Tibial nerve (tissue), 4 donors: ENCODE results near the gene SPTBN5. TPM values are rescaled to one million over a fixed set of nuclear protein-coding genes. Genes with fewer than 3 reads are reported as not detected.

Source experiments
- DNase-seq, 2 donors: peaks; one replicate each; pipeline ENCODE4 v3.0.0-alpha.2; 2019; ENCODE audit warnings: low spot score in 2 of 2
- H3K27ac ChIP-seq, 4 donors: fragments of 200-600 bp; sonication (generic) in 3 of 4; one replicate each; pipeline ENCODE4 v1.5.1; 2017 to 2019; ENCODE audit warnings: mild to moderate bottlenecking in 1 of 4
- H3K27me3 ChIP-seq, 2 donors: fragments of 200-600 bp; sonication (generic) in 1 of 2; one replicate each; pipeline versions ENCODE4 v1.5.1 to v1.6.0; 2017 to 2019
- H3K36me3 ChIP-seq, 3 donors: fragments of 200-600 bp; sonication (generic); one replicate each; pipeline ENCODE4 v1.5.1; 2018 to 2019
- H3K4me1 ChIP-seq, 4 donors: fragments of 200-600 bp; sonication (generic) in 3 of 4; one replicate each; pipeline ENCODE4 v1.5.1; 2017 to 2019
- H3K4me3 ChIP-seq, 4 donors: fragments of 200-600 bp; sonication (generic) in 3 of 4; one replicate each; pipeline ENCODE4 v1.5.1; 2017 to 2019; ENCODE audit warnings: mild to moderate bottlenecking in 1 of 4, moderate library complexity in 1 of 4
- H3K9me3 ChIP-seq, 4 donors: fragments of 200-600 bp; sonication (generic) in 3 of 4; one replicate each; pipeline ENCODE4 v1.5.1; 2017 to 2019
- EP300 ChIP-seq, 2 donors: sonication (generic); formaldehyde crosslinking; IDR thresholded peaks; one replicate each; pipeline ENCODE4 v1.6.1; 2017; ENCODE audit warnings: antibody characterized with exemption in 2 of 2, mild to moderate bottlenecking in 1 of 2
- POLR2A ChIP-seq, 2 donors: fragments of 450-650 bp; IDR thresholded peaks; one replicate each; pipeline ENCODE4 v1.6.1; 2017; ENCODE audit warnings: antibody characterized with exemption in 2 of 2, mild to moderate bottlenecking in 2 of 2, moderate library complexity in 2 of 2
- WGBS, 2 donors: methylation state at CpG; one replicate each; pipeline ENCODE4 v1.1.5; 2018; 5-methylcytosine and 5-hydroxymethylcytosine counted together
- total RNA-seq, 4 donors: library from RNA; depleted of rRNA; stranded (reverse); fragments of >200 nt; gene quantifications; one replicate each; pipeline ENCODE4 v1.1.0, GENCODE V29; 2016
- TF ChIP-seq, protein P1 (sequence below), 5 experiments: fragments of 200-600 bp in 3 of 5; fragments of 450-650 bp in 2 of 5; sonication (generic) in 3 of 5; IDR thresholded peaks; one replicate each; pipeline ENCODE4 v1.5.1; 2016 to 2019; ENCODE audit warnings: antibody characterized with exemption in 5 of 5, mild to moderate bottlenecking in 3 of 5, moderate library complexity in 2 of 5

Gene SPTBN5
- total RNA-seq, 4 donors from 2014 or later = 16.5 to 34.5 (median 19.9) TPM

DNA sequence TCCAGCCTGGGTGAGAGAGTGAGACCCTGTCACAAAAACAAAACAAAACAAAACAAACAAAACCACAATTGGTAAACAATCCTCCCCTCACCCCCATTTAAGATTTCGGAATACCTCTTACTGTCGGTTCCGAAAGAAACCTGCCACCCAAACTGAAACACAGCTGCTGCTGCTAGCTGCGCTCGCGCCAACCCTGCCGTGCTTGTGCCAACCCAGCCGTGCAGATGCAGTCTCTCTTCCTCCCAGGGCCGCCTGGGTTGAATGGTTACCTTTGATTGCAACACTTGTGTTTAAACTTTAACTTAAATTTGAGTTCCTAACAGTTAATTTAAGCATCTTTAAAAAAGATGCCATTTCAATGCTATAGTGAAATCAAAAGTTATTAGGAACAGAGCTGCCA lies 28.5 kb upstream of the SPTBN5 start:
- whole genome bisulfite sequencing, 2 donors = 89 to 93% methylated on average over 9 of the region's 9 CpGs
- Histone ChIP-seq H3K36me3 (peaks cover 0 to 20% (median 0%) of the 10 kb centered on the region in 3 donors), H3K4me3 (no peak overlapping the region), H3K27me3 (no peaks in the 10 kb centered on the region), H3K27ac (peak overlapping the region in 1 of 4 donors; percentile 5), H3K4me1 (peaks cover 0 to 67% (median 44%) of the 10 kb centered on the region in 4 donors), H3K9me3 (no peaks in the 10 kb centered on the region)
- TF ChIP-seq, protein P1, sequence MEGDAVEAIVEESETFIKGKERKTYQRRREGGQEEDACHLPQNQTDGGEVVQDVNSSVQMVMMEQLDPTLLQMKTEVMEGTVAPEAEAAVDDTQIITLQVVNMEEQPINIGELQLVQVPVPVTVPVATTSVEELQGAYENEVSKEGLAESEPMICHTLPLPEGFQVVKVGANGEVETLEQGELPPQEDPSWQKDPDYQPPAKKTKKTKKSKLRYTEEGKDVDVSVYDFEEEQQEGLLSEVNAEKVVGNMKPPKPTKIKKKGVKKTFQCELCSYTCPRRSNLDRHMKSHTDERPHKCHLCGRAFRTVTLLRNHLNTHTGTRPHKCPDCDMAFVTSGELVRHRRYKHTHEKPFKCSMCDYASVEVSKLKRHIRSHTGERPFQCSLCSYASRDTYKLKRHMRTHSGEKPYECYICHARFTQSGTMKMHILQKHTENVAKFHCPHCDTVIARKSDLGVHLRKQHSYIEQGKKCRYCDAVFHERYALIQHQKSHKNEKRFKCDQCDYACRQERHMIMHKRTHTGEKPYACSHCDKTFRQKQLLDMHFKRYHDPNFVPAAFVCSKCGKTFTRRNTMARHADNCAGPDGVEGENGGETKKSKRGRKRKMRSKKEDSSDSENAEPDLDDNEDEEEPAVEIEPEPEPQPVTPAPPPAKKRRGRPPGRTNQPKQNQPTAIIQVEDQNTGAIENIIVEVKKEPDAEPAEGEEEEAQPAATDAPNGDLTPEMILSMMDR (IDR thresholded peaks at IDR 0.05) = no peak
- TF ChIP-seq EP300 (IDR thresholded peaks at IDR 0.05) (no peak), POLR2A (IDR thresholded peaks at IDR 0.05) (no peak)
- DNase-seq = no peak

DNA sequence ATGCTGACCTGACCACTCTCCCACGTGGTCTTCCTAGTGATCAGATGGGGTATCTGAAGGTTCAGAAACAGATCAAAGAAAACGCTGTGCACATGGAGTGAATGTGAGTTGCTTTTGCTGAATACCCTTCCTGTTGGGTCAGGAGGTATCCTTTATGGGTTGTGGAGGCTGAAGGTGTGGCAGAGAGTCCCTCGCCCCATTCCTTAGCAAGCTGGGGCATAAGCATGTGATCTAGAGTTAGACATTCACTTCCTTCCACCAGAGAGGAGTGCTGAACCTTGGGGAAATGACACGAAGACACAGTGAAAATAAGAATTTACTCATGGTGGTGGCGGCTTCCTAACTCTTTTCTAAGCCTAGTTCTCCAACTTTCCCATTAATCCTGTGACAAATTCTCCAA lies 27.8 kb upstream of the SPTBN5 start:
- peaks cover 0 to 68% (median 46%) of the 10 kb centered on the region in 4 donors for H3K4me1 ChIP-seq
- peak overlapping the region in 2 of 4 donors; percentile 24 to 51 for H3K27ac ChIP-seq
- 75 to 91% methylated on average over 5 of the region's 5 CpGs for WGBS, 2 donors
- no peak for DNase-seq
- H3K36me3 ChIP-seq = peaks cover 0 to 20% (median 0%) of the 10 kb centered on the region in 3 donors
- no peak overlapping the region for H3K4me3 ChIP-seq
- TF ChIP-seq, protein P1 (IDR thresholded peaks at IDR 0.05) = no peak
- TF ChIP-seq EP300 (IDR thresholded peaks at IDR 0.05) = no peak
- TF ChIP-seq POLR2A (IDR thresholded peaks at IDR 0.05) = no peak
- H3K9me3 ChIP-seq = no peaks in the 10 kb centered on the region
- no peaks in the 10 kb centered on the region for H3K27me3 ChIP-seq

DNA sequence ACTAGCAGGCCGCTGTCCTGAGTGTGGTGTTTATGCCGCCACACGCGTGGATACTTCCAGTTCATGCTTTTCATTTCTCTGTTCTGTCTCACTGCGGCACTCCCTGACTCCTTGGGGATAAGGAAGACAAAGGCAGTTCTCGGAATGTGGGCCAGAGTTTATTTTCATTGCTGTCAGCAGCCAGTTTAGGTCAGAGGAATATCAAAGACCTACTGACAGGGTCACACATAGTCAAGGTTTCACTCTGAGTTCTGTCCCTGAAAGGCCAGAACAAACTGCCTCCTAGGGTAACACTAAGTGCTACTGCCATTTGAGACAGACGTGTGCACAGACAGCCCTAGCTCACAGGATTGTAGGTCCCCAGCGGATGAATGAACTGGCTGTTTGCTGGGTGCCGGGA lies 27.3 kb upstream of the SPTBN5 start:
- Histone ChIP-seq H3K9me3 (no peaks in the 10 kb centered on the region), H3K4me3 (no peak overlapping the region), H3K27me3 (no peaks in the 10 kb centered on the region), H3K36me3 (peaks cover 0 to 20% (median 0%) of the 10 kb centered on the region in 3 donors), H3K4me1 (peaks cover 0 to 68% (median 45%) of the 10 kb centered on the region in 4 donors), H3K27ac (peak overlapping the region in 2 of 4 donors; percentile 24 to 51)
- DNase-seq = no peak
- WGBS, 2 donors = 35 to 44% methylated on average over 9 of the region's 9 CpGs
- TF ChIP-seq POLR2A (IDR thresholded peaks at IDR 0.05) = no peak
- TF ChIP-seq, protein P1 (IDR thresholded peaks at IDR 0.05) = no peak
- no peak for TF ChIP-seq EP300 (IDR thresholded peaks at IDR 0.05)

DNA sequence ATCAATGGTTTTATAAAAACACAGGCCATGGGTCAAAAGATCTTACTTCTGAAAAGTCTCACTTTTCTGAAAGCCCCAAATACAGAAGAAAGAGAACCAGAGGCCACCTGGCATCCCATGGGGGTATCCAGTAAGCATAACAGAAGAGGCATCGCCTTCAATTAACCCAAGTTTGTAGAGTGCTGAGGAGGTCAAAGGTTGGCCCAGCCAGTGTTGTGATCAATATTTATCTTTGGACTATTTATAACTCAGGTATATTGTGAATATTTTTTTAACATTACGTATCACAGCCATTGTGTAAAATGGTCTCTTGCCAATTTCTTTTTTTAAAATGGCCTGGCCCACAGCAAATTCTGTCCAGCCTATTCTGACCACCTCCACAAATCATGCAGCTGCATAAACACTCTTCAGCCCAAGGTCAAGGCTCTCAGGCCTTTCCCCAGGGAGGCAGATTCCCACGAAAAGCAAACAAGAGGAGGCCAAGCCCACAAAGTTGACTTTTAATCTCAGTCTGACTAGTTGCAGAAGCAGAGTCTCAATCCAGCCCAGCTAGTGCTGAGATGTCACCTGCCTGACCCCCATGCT lies 26.2 kb upstream of the SPTBN5 start:
- peak; percentile 52 to 63 for DNase-seq
- 44% methylated on average over 3 of the region's 3 CpGs for WGBS, 2 donors

DNA sequence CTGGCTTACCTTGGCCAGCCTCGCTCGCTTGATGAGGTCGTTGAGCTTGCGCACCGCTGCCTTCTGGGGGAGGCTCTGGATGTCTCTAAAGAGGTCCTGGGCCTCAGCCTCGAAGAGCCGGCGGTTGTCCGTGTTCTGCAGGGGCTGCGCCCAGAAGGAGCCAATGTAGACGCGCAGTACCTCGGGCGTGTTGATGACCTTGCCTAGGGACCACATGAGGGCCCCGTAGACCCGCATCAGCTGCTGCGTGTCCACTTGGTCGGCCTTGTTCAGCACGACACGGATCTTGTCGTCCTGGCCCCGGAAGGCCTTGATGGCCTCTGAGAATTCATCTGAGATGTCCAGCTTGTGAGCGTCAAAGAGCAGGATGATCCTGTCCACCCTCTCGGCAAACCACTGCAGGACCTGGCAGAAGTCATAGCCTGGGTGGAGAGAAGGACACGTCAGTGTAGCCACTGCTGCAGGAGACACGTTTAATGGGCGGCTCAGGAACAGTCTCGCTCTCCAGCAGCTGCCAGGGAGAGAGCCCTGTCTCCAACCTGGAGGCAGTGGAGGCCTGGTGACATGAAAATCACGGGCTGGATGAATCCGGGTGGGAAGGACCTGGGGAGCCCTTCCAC lies 25.5 kb upstream of the SPTBN5 start:
- H3K4me1 ChIP-seq = peaks cover 0 to 78% (median 47%) of the 10 kb centered on the region in 4 donors
- WGBS, 2 donors = 83 to 86% methylated on average over 27 to 30 of the region's 30 CpGs
- H3K4me3 ChIP-seq = no peak overlapping the region

More for the DNA sequence above, 26.2 kb upstream of the SPTBN5 start:
- Histone ChIP-seq H3K27ac (peak overlapping the region in 1 of 4 donors; percentile 81), H3K4me1 (peaks cover 0 to 73% (median 47%) of the 10 kb centered on the region in 4 donors), H3K27me3 (no peaks in the 10 kb centered on the region), H3K9me3 (no peaks in the 10 kb centered on the region), H3K36me3 (peaks cover 0 to 20% (median 0%) of the 10 kb centered on the region in 3 donors), H3K4me3 (no peak overlapping the region)
- TF ChIP-seq EP300 (IDR thresholded peaks at IDR 0.05) (peak in 1 of 2 donors; percentile 76), POLR2A (IDR thresholded peaks at IDR 0.05) (no peak)

More for the DNA sequence above, 25.5 kb upstream of the SPTBN5 start:
- Histone ChIP-seq H3K36me3 (peaks cover 0 to 16% (median 0%) of the 10 kb centered on the region in 3 donors), H3K9me3 (no peaks in the 10 kb centered on the region), H3K27me3 (no peaks in the 10 kb centered on the region), H3K27ac (peak overlapping the region in 2 of 4 donors; percentile 81 to 89)
- DNase-seq = no peak
- TF ChIP-seq, protein P1 (IDR thresholded peaks at IDR 0.05) = no peak
- TF ChIP-seq POLR2A (IDR thresholded peaks at IDR 0.05) (no peak), EP300 (IDR thresholded peaks at IDR 0.05) (no peak)
